ENCODE measurements around the gene MAML2.

MAML2 gene

GRCh38 chr11:96337541-96338431 lies 5.2 kb downstream of the MAML2 start:
- Histone ChIP-seq H3K4me3 (ENCODE audit: low read length) (no peak overlapping the region), H3K27me3 (ENCODE audit: insufficient read depth, low read length) (peaks cover 10% of the 10 kb centered on the region), H3K9ac (ENCODE audit: low read depth, low read length) (no peak overlapping the region), H3K36me3 (ENCODE audit: insufficient read depth, low read depth, low read length) (no peaks in the 10 kb centered on the region), H3K9me3 (ENCODE audit: insufficient read depth, low read depth, low read length) (no peaks in the 10 kb centered on the region), H3K4me1 (ENCODE audit: insufficient read depth, low read length) (peaks cover 63% of the 10 kb centered on the region), H3K27ac (ENCODE audit: low read length) (no peak overlapping the region)

GRCh38 chr11:96335388-96335787 lies 7.6 kb downstream of the MAML2 start:
- H3K4me1 ChIP-seq (ENCODE audit: insufficient read depth, low read length) = peaks cover 69% of the 10 kb centered on the region
- H3K4me3 ChIP-seq (ENCODE audit: low read length) = no peak overlapping the region
- H3K9ac ChIP-seq (ENCODE audit: low read depth, low read length) = no peak overlapping the region
- H3K27ac ChIP-seq (ENCODE audit: low read length) = no peak overlapping the region
- H3K36me3 ChIP-seq (ENCODE audit: insufficient read depth, low read depth, low read length) = no peaks in the 10 kb centered on the region
- no peaks in the 10 kb centered on the region for H3K9me3 ChIP-seq (ENCODE audit: insufficient read depth, low read depth, low read length)
- no peaks in the 10 kb centered on the region for H3K27me3 ChIP-seq (ENCODE audit: insufficient read depth, low read length)

GRCh38 chr11:96334219-96334618 lies 8.8 kb downstream of the MAML2 start:
- Histone ChIP-seq H3K36me3 (ENCODE audit: insufficient read depth, low read depth, low read length) (no peaks in the 10 kb centered on the region), H3K4me1 (ENCODE audit: insufficient read depth, low read length) (peaks cover 74% of the 10 kb centered on the region), H3K4me3 (ENCODE audit: low read length) (no peak overlapping the region), H3K9ac (ENCODE audit: low read depth, low read length) (no peak overlapping the region), H3K27me3 (ENCODE audit: insufficient read depth, low read length) (no peaks in the 10 kb centered on the region), H3K9me3 (ENCODE audit: insufficient read depth, low read depth, low read length) (no peaks in the 10 kb centered on the region), H3K27ac (ENCODE audit: low read length) (no peak overlapping the region)

GRCh38 chr11:96333191-96333719 lies 9.7 kb downstream of the MAML2 start:
- Histone ChIP-seq H3K4me3 (ENCODE audit: low read length) (peak overlapping the region; percentile 11; the same call in 1 of the 2 replicates), H3K4me1 (ENCODE audit: insufficient read depth, low read length) (peaks cover 69% of the 10 kb centered on the region)

GRCh38 chr11:96332126-96332771 lies 10.7 kb downstream of the MAML2 start:
- Histone ChIP-seq H3K36me3 (ENCODE audit: insufficient read depth, low read depth, low read length) (no peaks in the 10 kb centered on the region), H3K9me3 (ENCODE audit: insufficient read depth, low read depth, low read length) (no peaks in the 10 kb centered on the region), H3K9ac (ENCODE audit: low read depth, low read length) (peak overlapping the region; percentile 35; the same call in 1 of the 2 replicates), H3K27ac (ENCODE audit: low read length) (peak overlapping the region; percentile 39), H3K4me3 (ENCODE audit: low read length) (peak overlapping the region; percentile 12; the same call in 1 of the 2 replicates), H3K27me3 (ENCODE audit: insufficient read depth, low read length) (no peaks in the 10 kb centered on the region), H3K4me1 (ENCODE audit: insufficient read depth, low read length) (peaks cover 60% of the 10 kb centered on the region)

More at GRCh38 chr11:96333191-96333719, 9.7 kb downstream of the MAML2 start:
- peak overlapping the region; percentile 35; the same call in 1 of the 2 replicates for H3K9ac ChIP-seq (ENCODE audit: low read depth, low read length)
- no peaks in the 10 kb centered on the region for H3K9me3 ChIP-seq (ENCODE audit: insufficient read depth, low read depth, low read length)
- no peak overlapping the region for H3K27ac ChIP-seq (ENCODE audit: low read length)
- H3K36me3 ChIP-seq (ENCODE audit: insufficient read depth, low read depth, low read length) = no peaks in the 10 kb centered on the region
- H3K27me3 ChIP-seq (ENCODE audit: insufficient read depth, low read length) = no peaks in the 10 kb centered on the region

- no peaks in the 10 kb centered on the region for H3K36me3 ChIP-seq (ENCODE audit: insufficient read depth, low read depth, low read length)
- peak overlapping the region; percentile 35; the same call in 1 of the 2 replicates for H3K9ac ChIP-seq (ENCODE audit: low read depth, low read length)
- H3K9me3 ChIP-seq (ENCODE audit: insufficient read depth, low read depth, low read length) = no peaks in the 10 kb centered on the region
- peaks cover 55% of the 10 kb centered on the region for H3K4me1 ChIP-seq (ENCODE audit: insufficient read depth, low read length)
- H3K27me3 ChIP-seq (ENCODE audit: insufficient read depth, low read length) = no peaks in the 10 kb centered on the region
- H3K4me3 ChIP-seq (ENCODE audit: low read length) = no peak overlapping the region
- peak overlapping the region; percentile 39 for H3K27ac ChIP-seq (ENCODE audit: low read length)
These were observed 11.3 kb downstream of the MAML2 start for GRCh38 chr11:96331699-96332116.

GRCh38 chr11:96330511-96330859 lies 12.5 kb downstream of the MAML2 start:
- H3K9ac ChIP-seq (ENCODE audit: low read depth, low read length) = no peak overlapping the region
- no peak overlapping the region for H3K4me3 ChIP-seq (ENCODE audit: low read length)
- no peak overlapping the region for H3K27ac ChIP-seq (ENCODE audit: low read length)
- peaks cover 49% of the 10 kb centered on the region for H3K4me1 ChIP-seq (ENCODE audit: insufficient read depth, low read length)
- H3K27me3 ChIP-seq (ENCODE audit: insufficient read depth, low read length) = no peaks in the 10 kb centered on the region
- no peaks in the 10 kb centered on the region for H3K36me3 ChIP-seq (ENCODE audit: insufficient read depth, low read depth, low read length)
- no peaks in the 10 kb centered on the region for H3K9me3 ChIP-seq (ENCODE audit: insufficient read depth, low read depth, low read length)

GRCh38 chr11:96329855-96330510 lies 13.0 kb downstream of the MAML2 start:
- Histone ChIP-seq H3K9ac (ENCODE audit: low read depth, low read length) (no peak overlapping the region), H3K27me3 (ENCODE audit: insufficient read depth, low read length) (no peaks in the 10 kb centered on the region), H3K4me1 (ENCODE audit: insufficient read depth, low read length) (peaks cover 50% of the 10 kb centered on the region), H3K9me3 (ENCODE audit: insufficient read depth, low read depth, low read length) (no peaks in the 10 kb centered on the region), H3K36me3 (ENCODE audit: insufficient read depth, low read depth, low read length) (no peaks in the 10 kb centered on the region), H3K4me3 (ENCODE audit: low read length) (no peak overlapping the region), H3K27ac (ENCODE audit: low read length) (no peak overlapping the region)

GRCh38 chr11:96329419-96329818 lies 13.6 kb downstream of the MAML2 start:
- Histone ChIP-seq H3K27me3 (ENCODE audit: insufficient read depth, low read length) (no peaks in the 10 kb centered on the region), H3K27ac (ENCODE audit: low read length) (no peak overlapping the region), H3K4me1 (ENCODE audit: insufficient read depth, low read length) (peaks cover 51% of the 10 kb centered on the region), H3K9ac (ENCODE audit: low read depth, low read length) (no peak overlapping the region), H3K9me3 (ENCODE audit: insufficient read depth, low read depth, low read length) (no peaks in the 10 kb centered on the region), H3K4me3 (ENCODE audit: low read length) (no peak overlapping the region), H3K36me3 (ENCODE audit: insufficient read depth, low read depth, low read length) (no peaks in the 10 kb centered on the region)

- H3K9me3 ChIP-seq (ENCODE audit: insufficient read depth, low read depth, low read length) = no peaks in the 10 kb centered on the region
- H3K27me3 ChIP-seq (ENCODE audit: insufficient read depth, low read length) = no peaks in the 10 kb centered on the region
- H3K27ac ChIP-seq (ENCODE audit: low read length) = no peak overlapping the region
- no peak overlapping the region for H3K9ac ChIP-seq (ENCODE audit: low read depth, low read length)
- no peak overlapping the region for H3K4me3 ChIP-seq (ENCODE audit: low read length)
- no peaks in the 10 kb centered on the region for H3K36me3 ChIP-seq (ENCODE audit: insufficient read depth, low read depth, low read length)
- H3K4me1 ChIP-seq (ENCODE audit: insufficient read depth, low read length) = peaks cover 45% of the 10 kb centered on the region
These were observed 14.5 kb downstream of the MAML2 start for GRCh38 chr11:96328395-96329010.

GRCh38 chr11:96326959-96327358 lies 16.0 kb downstream of the MAML2 start:
- Histone ChIP-seq H3K27ac (ENCODE audit: low read length) (no peak overlapping the region), H3K36me3 (ENCODE audit: insufficient read depth, low read depth, low read length) (no peaks in the 10 kb centered on the region), H3K4me3 (ENCODE audit: low read length) (no peak overlapping the region), H3K9ac (ENCODE audit: low read depth, low read length) (no peak overlapping the region), H3K4me1 (ENCODE audit: insufficient read depth, low read length) (peaks cover 30% of the 10 kb centered on the region), H3K9me3 (ENCODE audit: insufficient read depth, low read depth, low read length) (no peaks in the 10 kb centered on the region), H3K27me3 (ENCODE audit: insufficient read depth, low read length) (no peaks in the 10 kb centered on the region)

Data from iPS-20b (cell line).